H1 (cell line): Measurements from ENCODE around the gene SCRG1. TPM values are rescaled to one million over a fixed set of nuclear protein-coding genes. Genes with fewer than 3 reads are reported as not detected.

Experiments
- CTCF ChIA-PET: fragments of 300-600 bp; sonication (Branson Sonifier 250); formaldehyde crosslinking; loops from one replicate; lab custom pipeline; 2021; ENCODE audit not compliant: partially characterized antibody; lab: Charles Lee
- POLR2A ChIA-PET: fragments of 300-600 bp; sonication (Branson Sonifier 250); formaldehyde crosslinking; loops from one replicate; lab custom pipeline; 2021; ENCODE audit warnings: inconsistent platforms; ENCODE audit not compliant: partially characterized antibody; lab: Charles Lee
- DNase-seq, 2 experiments: peaks; one replicate each; pipeline versions ENCODE4 v3.0.0 to v3.0.0-alpha.2; 2010 to 2022; ENCODE audit warnings: low spot score in 2 of 2, low read depth in 1 of 2, mixed read lengths in 1 of 2
- FAIRE-seq: peaks from 2 replicates; lab custom pipeline; 2011; peaks lifted over from hg19 to GRCh38; lab: Jason Lieb, UNC
- H2AFZ ChIP-seq: 2 replicates; pipeline ENCODE4 v1.8.1; 2012; ENCODE audit warnings: low read length, inconsistent platforms
- H2AK5ac ChIP-seq: 2 replicates; pipeline ENCODE4 v1.6.1; 2013; ENCODE audit warnings: low read depth, low read length
- H2BK120ac ChIP-seq: replicated peaks from 2 replicates; pipeline ENCODE3; 2013; ENCODE audit warnings: low read depth, low read length, inconsistent platforms
- H2BK12ac ChIP-seq: 2 replicates; pipeline ENCODE4 v1.6.1; 2013; ENCODE audit warnings: low read depth, low read length
- H2BK15ac ChIP-seq: 2 replicates; pipeline ENCODE4 v1.6.1; 2013; ENCODE audit warnings: low read length
- H2BK20ac ChIP-seq: 2 replicates; pipeline ENCODE4 v1.6.1; 2013; ENCODE audit warnings: low read length
- H2BK5ac ChIP-seq: 2 replicates; pipeline ENCODE4 v1.6.1; 2013; ENCODE audit warnings: low read depth, low read length
- H3K14ac ChIP-seq: 2 replicates; pipeline ENCODE4 v1.6.1; 2013; ENCODE audit warnings: inconsistent platforms; ENCODE audit not compliant: insufficient read length
- H3K18ac ChIP-seq: 2 replicates; pipeline ENCODE4 v1.6.1; 2013; ENCODE audit warnings: low read length; ENCODE audit errors: extremely low read depth
- H3K23ac ChIP-seq: 2 replicates; pipeline ENCODE4 v1.6.1; 2013; ENCODE audit warnings: inconsistent platforms; ENCODE audit not compliant: insufficient read length
- H3K23me2 ChIP-seq: 2 replicates; pipeline ENCODE4 v1.6.1; 2013; ENCODE audit warnings: low read depth, low read length
- H3K27ac ChIP-seq: 2 replicates; pipeline ENCODE4 v1.6.1; 2011; ENCODE audit warnings: low read depth, low read length, inconsistent platforms
- H3K27me3 ChIP-seq, 4 experiments: replicated peaks in 1 of 4; 1 replicate in 1 of 4; 2 replicates in 3 of 4; pipeline versions ENCODE4 v1.6.1 to v1.8.1; 2011 to 2013; ENCODE audit warnings: low read length in 3 of 4, mild to moderate bottlenecking in 3 of 4, inconsistent platforms in 2 of 4, mixed read lengths in 2 of 4, moderate library complexity in 1 of 4; ENCODE audit not compliant: control insufficient read depth in 3 of 4, insufficient read depth in 3 of 4; ENCODE audit errors: extremely low read depth in 1 of 4
- H3K36me3 ChIP-seq, 4 experiments: 2 replicates each; pipeline versions ENCODE4 v1.6.1 to v1.8.1; 2011 to 2013; ENCODE audit warnings: mild to moderate bottlenecking in 4 of 4, low read length in 3 of 4, moderate library complexity in 2 of 4, control low read depth in 1 of 4, inconsistent platforms in 1 of 4; ENCODE audit not compliant: insufficient read depth in 4 of 4, control insufficient read depth in 2 of 4
- H3K4ac ChIP-seq: replicated peaks from 2 replicates; pipeline ENCODE3; 2013; ENCODE audit warnings: low read length, low read depth, mixed read lengths, inconsistent platforms; ENCODE audit not compliant: insufficient read length
- H3K4me1 ChIP-seq, 4 experiments: replicated peaks in 1 of 4; 1 replicate in 1 of 4; 2 replicates in 3 of 4; pipeline versions ENCODE4 v1.6.1 to v1.8.1; 2011 to 2013; ENCODE audit warnings: low read length in 3 of 4, inconsistent platforms in 2 of 4, mixed read lengths in 1 of 4; ENCODE audit not compliant: insufficient read depth in 4 of 4, control insufficient read depth in 3 of 4
- H3K4me2 ChIP-seq, 2 experiments: 2 replicates each; pipeline versions ENCODE4 v1.6.1 to v1.8.1; 2011 to 2013; ENCODE audit warnings: low read depth in 2 of 2, low read length in 2 of 2, control low read depth in 1 of 2, inconsistent platforms in 1 of 2, mild to moderate bottlenecking in 1 of 2; ENCODE audit not compliant: insufficient read depth in 1 of 2
- H3K4me3 ChIP-seq, 4 experiments: fragments of 200-600, 300-600 bp in 1 of 4; sonication (generic), shearing (Covaris generic), sonication (Bioruptor Twin) in 1 of 4; 2 replicates each; pipeline versions ENCODE4 v1.5.1 to v1.8.1; 2011 to 2016; ENCODE audit warnings: low read length in 4 of 4, low read depth in 3 of 4, control low read depth in 2 of 4, inconsistent platforms in 2 of 4, mild to moderate bottlenecking in 2 of 4, mixed read lengths in 1 of 4, moderate library complexity in 1 of 4; ENCODE audit not compliant: insufficient read depth in 2 of 4; ENCODE audit errors: extremely low read depth in 1 of 4
- H3K56ac ChIP-seq: replicated peaks from 2 replicates; pipeline ENCODE3; 2013; ENCODE audit warnings: low read depth, mild to moderate bottlenecking, mixed read lengths, low read length, inconsistent platforms; ENCODE audit not compliant: insufficient read length
- H3K79me1 ChIP-seq: 2 replicates; pipeline ENCODE4 v1.6.1; 2013; ENCODE audit warnings: low read depth, low read length, control low read depth
- H3K79me2 ChIP-seq, 2 experiments: 2 replicates each; pipeline versions ENCODE4 v1.6.1 to v1.8.1; 2012 to 2013; ENCODE audit warnings: low read length in 2 of 2, mild to moderate bottlenecking in 2 of 2, inconsistent platforms in 1 of 2; ENCODE audit not compliant: insufficient read depth in 2 of 2, control insufficient read depth in 1 of 2
- H3K9ac ChIP-seq, 4 experiments: replicated peaks in 1 of 4; 1 replicate in 1 of 4; 2 replicates in 3 of 4; pipeline versions ENCODE4 v1.6.1 to v1.8.1; 2011 to 2013; ENCODE audit warnings: low read depth in 3 of 4, low read length in 3 of 4, control low read depth in 2 of 4, mild to moderate bottlenecking in 2 of 4, moderate library complexity in 2 of 4, inconsistent platforms in 1 of 4; ENCODE audit errors: extremely low read depth in 1 of 4
- H3K9me3 ChIP-seq, 2 experiments: 2 replicates each; pipeline versions ENCODE4 v1.6.1 to v1.8.1; 2012 to 2013; ENCODE audit warnings: mild to moderate bottlenecking in 2 of 2, moderate library complexity in 2 of 2, control low read depth in 1 of 2, inconsistent platforms in 1 of 2, low read depth in 1 of 2, low read length in 1 of 2, mixed read lengths in 1 of 2; ENCODE audit not compliant: insufficient read depth in 2 of 2
- H4K20me1 ChIP-seq, 2 experiments: replicated peaks in 1 of 2; 2 replicates each; pipeline versions ENCODE3 to v1.8.1; 2011 to 2013; ENCODE audit warnings: inconsistent platforms in 2 of 2, low read length in 2 of 2, mild to moderate bottlenecking in 1 of 2; ENCODE audit not compliant: insufficient read depth in 2 of 2, control insufficient read depth in 1 of 2
- H4K5ac ChIP-seq: 2 replicates; pipeline ENCODE4 v1.6.1; 2013; ENCODE audit warnings: low read length, low read depth, mixed read lengths, inconsistent platforms; ENCODE audit not compliant: insufficient read length
- H4K8ac ChIP-seq: 2 replicates; pipeline ENCODE4 v1.8.0; 2013; ENCODE audit warnings: mild to moderate bottlenecking, moderate library complexity, low read length, inconsistent platforms; ENCODE audit not compliant: insufficient read depth; ENCODE audit errors: extremely low read depth
- H4K91ac ChIP-seq: replicated peaks from 2 replicates; pipeline ENCODE3; 2013; ENCODE audit warnings: low read length, mixed read lengths, inconsistent platforms; ENCODE audit not compliant: insufficient read length
- CHD2 ChIP-seq: IDR thresholded peaks from 2 replicates; pipeline ENCODE4 v1.6.1; 2012; ENCODE audit warnings: low read length, improper control_type of control experiment
- CREB1 ChIP-seq: IDR thresholded peaks from 2 replicates; pipeline ENCODE4 v1.6.1; 2012; ENCODE audit warnings: inconsistent platforms
- EGR1 ChIP-seq: IDR thresholded peaks from 2 replicates; pipeline ENCODE4 v1.6.1; 2011; ENCODE audit warnings: low read depth, low read length, borderline replicate concordance
- GABPA ChIP-seq: IDR thresholded peaks from 2 replicates; pipeline ENCODE4 v1.6.1; 2011; ENCODE audit warnings: mild to moderate bottlenecking, low read length, moderate library complexity, borderline replicate concordance; ENCODE audit not compliant: insufficient read depth
- GTF2F1 ChIP-seq: IDR thresholded peaks from 2 replicates; pipeline ENCODE4 v1.6.1; 2012; ENCODE audit warnings: low read depth, low read length, improper control_type of control experiment, borderline replicate concordance
- HDAC6 ChIP-seq: IDR thresholded peaks from one replicate; pipeline ENCODE4 v1.7.1; 2012; ENCODE audit warnings: low read depth, mild to moderate bottlenecking, inconsistent platforms, low read length, moderate library complexity
- KDM5A ChIP-seq: fragments of 200-600 bp; IDR thresholded peaks from 2 replicates; pipeline ENCODE4 v1.7.1; 2012; ENCODE audit warnings: mild to moderate bottlenecking, low read length, inconsistent platforms, mixed read lengths
- POLR2AphosphoS5 ChIP-seq: IDR thresholded peaks from 2 replicates; pipeline ENCODE4 v1.6.1; 2011; ENCODE audit warnings: low read depth, low read length
- RFX5 ChIP-seq: IDR thresholded peaks from 2 replicates; pipeline ENCODE4 v1.6.1; 2011; ENCODE audit warnings: low read depth, low read length, improper control_type of control experiment, borderline replicate concordance
- SIX5 ChIP-seq: IDR thresholded peaks from 2 replicates; pipeline ENCODE4 v1.6.1; 2011; ENCODE audit warnings: mild to moderate bottlenecking, low read depth, low read length
- SP2 ChIP-seq: IDR thresholded peaks from 2 replicates; pipeline ENCODE4 v1.6.1; 2012; ENCODE audit warnings: mild to moderate bottlenecking, low read length, inconsistent platforms
- SP4 ChIP-seq: IDR thresholded peaks from 2 replicates; pipeline ENCODE4 v1.6.1; 2012; ENCODE audit warnings: low read length, inconsistent platforms
- YY1 ChIP-seq: IDR thresholded peaks from 2 replicates; pipeline ENCODE4 v1.6.1; 2011; ENCODE audit warnings: low read depth, mild to moderate bottlenecking, low read length
- WGBS, 2 experiments: shearing (Covaris generic) in 1 of 2; methylation state at CpG; one replicate each; pipeline versions ENCODE4 v1.1.6 to v1.1.7; 2013 to 2015; ENCODE audit warnings: low lambda C conversion rate in 2 of 2, mixed read lengths in 2 of 2, inconsistent platforms in 1 of 2, low coverage in 1 of 2, missing lambda C conversion rate in 1 of 2; ENCODE audit not compliant: insufficient replicate concordance in 2 of 2, insufficient coverage in 1 of 2, insufficient read length in 1 of 2; ENCODE audit errors: extremely low coverage in 1 of 2, missing lambda C conversion rate in 1 of 2; 5-methylcytosine and 5-hydroxymethylcytosine counted together
- polyA plus RNA-seq, 7 experiments: library from polyadenylated mRNA; depleted of rRNA in 3 of 7; stranded (reverse) in 5 of 7; unstranded in 2 of 7; fragments of >200 nt in 5 of 7; fragments of 200-250 nt in 2 of 7; gene quantifications; 1 replicate in 5 of 7; 2 replicates in 1 of 7; 4 replicates in 1 of 7; pipeline versions ENCODE4 v1.2.1 to v1.2.3, GENCODE V29; 2011 to 2013; ENCODE audit warnings: missing spikeins in 2 of 7, mixed read lengths in 2 of 7
- total RNA-seq: library from RNA; stranded (reverse); fragmentation: NEBNext Ultra II Directional; extraction: Animal tissue kit (Norgen Biotek cat#: 25700); gene quantifications from 2 replicates; pipeline ENCODE4 v1.2.1, GENCODE V29; 2021

The SCRG1 gene
- total and polyA plus RNA-seq, 2 of the 8 experiments (the other 6 are each of a cell fraction or from before 2014, with no cell fraction given), result not detected

GRCh38 chr4:173337463-173337862 lies 61.5 kb downstream of the SCRG1 start:
- H3K18ac ChIP-seq, result no peak overlapping the region
- H3K36me3 ChIP-seq, result peaks cover 4 to 9% (median 6%) of the 10 kb centered on the region in 4 experiments; a peak in 6 of 8 replicates
- no peak for DNase-seq
- no peak overlapping the region for H2AK5ac ChIP-seq
- H2BK12ac ChIP-seq, result no peak overlapping the region
- peaks cover 3% of the 10 kb centered on the region; the same call in 1 of the 2 replicates for H3K23me2 ChIP-seq
- H4K8ac ChIP-seq, result no peak overlapping the region
- H3K9ac ChIP-seq, result no peak overlapping the region
- no peak overlapping the region for H3K4me2 ChIP-seq
- no peaks in the 10 kb centered on the region for H3K9me3 ChIP-seq
- H2BK15ac ChIP-seq, result no peak overlapping the region
- POLR2A ChIA-PET, result interaction anchor here (0.7 kb wide), 1 partner anchor 94 kb away, joined by 3 read pairs; no protein-coding TSS in a partner anchor
- no peak overlapping the region for H2BK5ac ChIP-seq
- no peak overlapping the region for H3K4me3 ChIP-seq
- no peak overlapping the region for H2AFZ ChIP-seq
- TF ChIP-seq GTF2F1 (no peak), KDM5A (no peak), EGR1 (no peak), YY1 (no peak), SP2 (no peak), RFX5 (no peak), GABPA (no peak), SP4 (no peak), CREB1 (no peak), HDAC6 (no peak), SIX5 (no peak), CHD2 (no peak), POLR2AphosphoS5 (no peak)
- no peak overlapping the region for H3K4ac ChIP-seq
- H2BK20ac ChIP-seq, result no peak overlapping the region
- H4K5ac ChIP-seq, result no peak overlapping the region
- H3K79me2 ChIP-seq, result peaks cover 0 to 11% of the 10 kb centered on the region in 2 experiments; a peak in 3 of 4 replicates
- no peak for FAIRE-seq
- no peak overlapping the region for H2BK120ac ChIP-seq
- CTCF ChIA-PET, result interaction anchor here (1.8 kb wide), 1 partner anchor 84 kb away, joined by 5 read pairs; no protein-coding TSS in a partner anchor
- H4K91ac ChIP-seq, result no peak overlapping the region
- H3K27me3 ChIP-seq, result no peaks in the 10 kb centered on the region
- H3K23ac ChIP-seq, result no peak overlapping the region
- H3K27ac ChIP-seq, result no peak overlapping the region
- no peak overlapping the region for H3K14ac ChIP-seq
- WGBS, 2 experiments, result 91% methylated on average over 2 of the region's 2 CpGs; no CpG with 5 or more reads in 1 of the 2 experiments
- no peak overlapping the region for H3K56ac ChIP-seq
- H3K4me1 ChIP-seq, result peaks cover 0 to 3% (median 3%) of the 10 kb centered on the region in 4 experiments; a peak in 6 of 7 replicates
- H4K20me1 ChIP-seq, result peaks cover 2 to 3% of the 10 kb centered on the region in 2 experiments
- no peaks in the 10 kb centered on the region for H3K79me1 ChIP-seq
